Fibroblast of lung (primary cell): Measurements from ENCODE around the gene SH3BP2.

Source experiments
- CTCF ChIP-seq, 2 donors: IDR thresholded peaks in 1 of 2; conservative IDR thresholded peaks in 1 of 2; 1 replicate in 1 of 2; 2 replicates in 1 of 2; pipeline ENCODE4 v1.5.1; 2011 to 2012; ENCODE audit warnings: low read length in 2 of 2, control low read depth in 1 of 2, inconsistent platforms in 1 of 2, low read depth in 1 of 2, mild to moderate bottlenecking in 1 of 2
- EZH2 ChIP-seq: IDR thresholded peaks from 2 replicates; pipeline ENCODE4 v1.5.1; 2012; ENCODE audit warnings: low read length, control low read depth, mild to moderate bottlenecking; ENCODE audit errors: missing control alignments

DNA sequence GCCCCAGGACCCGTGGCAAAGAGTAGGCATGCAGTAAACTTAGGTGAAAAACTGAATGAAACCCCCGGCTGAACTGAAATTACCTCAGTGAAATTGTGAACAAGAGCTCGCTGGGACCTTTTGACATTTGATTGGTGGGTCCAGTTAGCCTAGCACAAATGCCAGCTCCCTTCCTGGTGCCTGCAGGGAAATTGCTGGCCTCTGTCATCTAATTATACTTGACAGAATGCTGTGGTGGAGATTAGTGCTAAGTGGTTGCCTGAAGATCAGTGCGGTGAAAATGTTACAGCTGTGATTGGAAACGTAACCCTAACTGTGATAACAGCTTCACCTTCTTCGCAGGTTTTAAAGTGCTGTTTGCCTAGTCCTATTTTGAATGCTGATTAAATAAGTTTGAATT is 93.7 kb downstream of the SH3BP2 start:
- TF ChIP-seq CTCF (conservative IDR thresholded peaks at IDR 0.05 in 1 of 2, IDR thresholded peaks at IDR 0.05 in 1 of 2; ENCODE audit: low read depth in 1 of 2, low read length in 2 of 2) (no peak), EZH2 (no peak)
